Activated T-helper 1 cell treated with anti-CD3 and anti-CD28 coated beads, Interleukin-12 subunit alpha, Interleukin-12 subunit beta, Interleukin-2, Interleukin-4 antibody, amounts not matched to agents 30 ng/mL and 10 ng/mL and 1 ng/mL, durations not matched to agents 14 hours and 24 hours and 36 hours (primary cell): Measurements from ENCODE around the gene HTATSF1. TPM values are rescaled to one million over a fixed set of nuclear protein-coding genes. Genes with fewer than 3 reads are reported as not detected.

Source experiments
- total RNA-seq: library from RNA; stranded (reverse); gene quantifications from 2 replicates; pipeline ENCODE4 v1.2.3, GENCODE V29; 2022

The HTATSF1 gene
- total RNA-seq, 1 donor from 2014 or later = 54.2 TPM

Other genes with a start within 250 kb of the HTATSF1 start
- gene MAP7D3, start 246.2 kb upstream of the HTATSF1 start, total RNA-seq = 27.3 and 29.1 TPM in 2 replicates
- not detected in 2 replicates for gene ADGRG4, start 196.6 kb upstream of the HTATSF1 start, total RNA-seq
- not detected in 2 replicates for gene BRS3, start 9.6 kb upstream of the HTATSF1 start, total RNA-seq
- gene VGLL1, start 34.6 kb downstream of the HTATSF1 start, total RNA-seq = not detected in 2 replicates
- gene CD40LG, start 150.6 kb downstream of the HTATSF1 start, total RNA-seq = 261 and 272 TPM in 2 replicates